ENCODE results near the gene PATZ1. TPM values are rescaled to one million over a fixed set of nuclear protein-coding genes. Genes with fewer than 3 reads are reported as not detected.

PATZ1 gene
- total RNA-seq, 1 experiment from 2014 or later = 120 TPM

DNA sequence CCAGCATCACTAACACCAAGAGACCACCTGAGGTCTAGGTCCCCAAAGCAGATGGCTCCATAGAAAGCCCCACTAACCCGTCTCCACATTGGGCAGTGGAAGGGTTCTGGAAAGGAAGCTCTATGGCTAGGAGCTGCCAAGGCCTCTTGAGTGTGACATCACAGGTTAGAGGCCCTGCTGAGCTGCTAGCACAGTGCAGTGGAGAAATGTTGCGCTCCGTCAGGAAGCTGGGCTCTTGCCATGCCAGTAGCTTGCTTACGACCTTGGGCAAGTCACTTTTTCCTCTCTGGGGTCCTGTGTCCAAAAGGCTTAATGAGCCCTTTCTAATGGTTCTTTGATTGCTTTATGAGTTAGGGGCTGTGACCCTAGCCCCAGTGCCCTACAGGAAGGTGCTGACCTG lies 64.4 kb downstream of the PATZ1 start:
- H3T11ph ChIP-seq (ENCODE audit: low read length) = no peak overlapping the region
- peaks cover 0 to 32% (median 8%) of the 10 kb centered on the region in 3 experiments; a peak in 6 of 7 replicates for H3K36me3 Mint-ChIP-seq (ENCODE audit: insufficient read depth in 1 of 3, low read depth in 3 of 3)
- no peak for DNase-seq
- TF ChIP-seq, protein P1, sequence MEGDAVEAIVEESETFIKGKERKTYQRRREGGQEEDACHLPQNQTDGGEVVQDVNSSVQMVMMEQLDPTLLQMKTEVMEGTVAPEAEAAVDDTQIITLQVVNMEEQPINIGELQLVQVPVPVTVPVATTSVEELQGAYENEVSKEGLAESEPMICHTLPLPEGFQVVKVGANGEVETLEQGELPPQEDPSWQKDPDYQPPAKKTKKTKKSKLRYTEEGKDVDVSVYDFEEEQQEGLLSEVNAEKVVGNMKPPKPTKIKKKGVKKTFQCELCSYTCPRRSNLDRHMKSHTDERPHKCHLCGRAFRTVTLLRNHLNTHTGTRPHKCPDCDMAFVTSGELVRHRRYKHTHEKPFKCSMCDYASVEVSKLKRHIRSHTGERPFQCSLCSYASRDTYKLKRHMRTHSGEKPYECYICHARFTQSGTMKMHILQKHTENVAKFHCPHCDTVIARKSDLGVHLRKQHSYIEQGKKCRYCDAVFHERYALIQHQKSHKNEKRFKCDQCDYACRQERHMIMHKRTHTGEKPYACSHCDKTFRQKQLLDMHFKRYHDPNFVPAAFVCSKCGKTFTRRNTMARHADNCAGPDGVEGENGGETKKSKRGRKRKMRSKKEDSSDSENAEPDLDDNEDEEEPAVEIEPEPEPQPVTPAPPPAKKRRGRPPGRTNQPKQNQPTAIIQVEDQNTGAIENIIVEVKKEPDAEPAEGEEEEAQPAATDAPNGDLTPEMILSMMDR (conservative IDR thresholded peaks at IDR 0.05) = no peak
- no peak overlapping the region for H3K4me3 Mint-ChIP-seq
- H3K27me3 ChIP-seq (ENCODE audit: insufficient read depth, low read length) = no peaks in the 10 kb centered on the region
- H3K23me2 ChIP-seq (ENCODE audit: insufficient read length, low read depth, low read length, poor library complexity, severe bottlenecking) = no peaks in the 10 kb centered on the region
- no peak overlapping the region for H4K8ac ChIP-seq (replicated peaks; ENCODE audit: insufficient read length, low read depth, low read length)
- no peak overlapping the region for H3K4ac ChIP-seq (ENCODE audit: low read depth, low read length)
- no peak overlapping the region for H3K23ac ChIP-seq (ENCODE audit: insufficient read length, low read depth, low read length)
- H3K56ac ChIP-seq (ENCODE audit: insufficient read length, low read depth, low read length) = no peak overlapping the region
- H4K91ac ChIP-seq (ENCODE audit: insufficient read length, low read depth, low read length) = no peak overlapping the region
- no peaks in the 10 kb centered on the region for H3K79me1 ChIP-seq (ENCODE audit: insufficient read depth, low read depth, low read length, poor library complexity, severe bottlenecking)
- H3K9ac ChIP-seq (ENCODE audit: extremely low read depth, insufficient read length, low read length) = no peak overlapping the region
- no peaks in the 10 kb centered on the region for H3K4me1 ChIP-seq (ENCODE audit: insufficient read depth, low read length)
- no CpG with 5 or more reads among the region's 4 CpGs for WGBS (ENCODE audit: extremely low coverage, insufficient read length, low lambda C conversion rate)
- H3K4me1 Mint-ChIP-seq = peaks cover 10 to 18% of the 10 kb centered on the region in 2 experiments
- no peaks in the 10 kb centered on the region for H4K20me1 ChIP-seq (ENCODE audit: control insufficient read depth, insufficient read depth, insufficient read length)
- no peaks in the 10 kb centered on the region for H3K9me3 Mint-ChIP-seq
- H2BK15ac ChIP-seq (ENCODE audit: low read depth, low read length) = no peak overlapping the region
- no peaks in the 10 kb centered on the region for H3K79me2 ChIP-seq (ENCODE audit: insufficient read depth, low read length)
- no peak overlapping the region for H2AFZ ChIP-seq (ENCODE audit: low read length)
- no peak overlapping the region for H2BK20ac ChIP-seq (ENCODE audit: low read depth, low read length, poor library complexity, severe bottlenecking)
- no peak overlapping the region for H3K4me2 ChIP-seq (ENCODE audit: insufficient read depth, insufficient read length, low read length)
- H2BK120ac ChIP-seq (ENCODE audit: low read depth, low read length, poor library complexity, severe bottlenecking) = no peak overlapping the region
- H2BK12ac ChIP-seq (ENCODE audit: insufficient read length, low read depth, low read length) = no peak overlapping the region
- H4K5ac ChIP-seq (ENCODE audit: insufficient read length, low read depth, low read length) = no peak overlapping the region
- no peak overlapping the region for H3K27ac ChIP-seq (ENCODE audit: insufficient read length, low read depth, low read length)
- peaks cover 4% of the 10 kb centered on the region for H3K27me3 Mint-ChIP-seq (ENCODE audit: low read depth)
- no peak overlapping the region for H2AK5ac ChIP-seq (ENCODE audit: insufficient read length, low read length)
- no peak overlapping the region for H3K14ac ChIP-seq (ENCODE audit: insufficient read depth, low read length)
- no peaks in the 10 kb centered on the region for H3K9me3 ChIP-seq (ENCODE audit: control insufficient read depth, low read depth, low read length)
- no peak overlapping the region for H3K27ac Mint-ChIP-seq
- H3K18ac ChIP-seq (ENCODE audit: insufficient read length, low read depth, low read length) = no peak overlapping the region
- no peak overlapping the region for H2BK5ac ChIP-seq (ENCODE audit: insufficient read length, low read length)
